ENCODE measurements around the gene NEDD8.

Gene NEDD8

DNA sequence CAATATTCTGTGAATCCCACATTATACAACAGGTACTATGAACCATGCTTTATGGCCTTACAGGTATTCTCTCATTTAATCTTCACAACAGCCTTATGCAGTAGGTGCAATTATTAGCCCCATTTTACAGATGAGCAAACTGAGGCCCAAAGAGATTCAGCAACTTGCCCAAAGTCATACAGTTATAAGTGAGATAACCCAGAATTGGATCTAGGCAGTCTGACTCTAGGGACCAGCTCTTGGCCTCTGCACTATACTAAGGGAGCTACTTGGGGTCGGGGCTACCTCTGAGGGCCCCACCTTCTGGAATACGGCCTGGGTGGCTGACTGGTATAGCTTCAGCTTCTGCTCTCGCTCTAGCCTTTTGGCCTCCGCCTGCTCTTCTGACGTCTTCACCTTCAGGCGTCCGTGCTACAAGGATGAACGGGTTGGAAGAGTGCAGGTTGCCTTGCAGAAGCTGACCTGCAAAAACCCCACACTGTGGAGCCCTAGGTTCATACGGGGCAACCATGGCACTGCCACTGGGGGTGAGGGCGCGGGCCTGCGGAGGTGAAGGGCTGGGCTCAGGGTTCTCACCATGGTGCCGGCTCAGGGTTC lies 38.5 kb upstream of the NEDD8 start:
- no peak for DNase-seq (ENCODE audit: low read depth)
- TF ChIP-seq, protein P1, sequence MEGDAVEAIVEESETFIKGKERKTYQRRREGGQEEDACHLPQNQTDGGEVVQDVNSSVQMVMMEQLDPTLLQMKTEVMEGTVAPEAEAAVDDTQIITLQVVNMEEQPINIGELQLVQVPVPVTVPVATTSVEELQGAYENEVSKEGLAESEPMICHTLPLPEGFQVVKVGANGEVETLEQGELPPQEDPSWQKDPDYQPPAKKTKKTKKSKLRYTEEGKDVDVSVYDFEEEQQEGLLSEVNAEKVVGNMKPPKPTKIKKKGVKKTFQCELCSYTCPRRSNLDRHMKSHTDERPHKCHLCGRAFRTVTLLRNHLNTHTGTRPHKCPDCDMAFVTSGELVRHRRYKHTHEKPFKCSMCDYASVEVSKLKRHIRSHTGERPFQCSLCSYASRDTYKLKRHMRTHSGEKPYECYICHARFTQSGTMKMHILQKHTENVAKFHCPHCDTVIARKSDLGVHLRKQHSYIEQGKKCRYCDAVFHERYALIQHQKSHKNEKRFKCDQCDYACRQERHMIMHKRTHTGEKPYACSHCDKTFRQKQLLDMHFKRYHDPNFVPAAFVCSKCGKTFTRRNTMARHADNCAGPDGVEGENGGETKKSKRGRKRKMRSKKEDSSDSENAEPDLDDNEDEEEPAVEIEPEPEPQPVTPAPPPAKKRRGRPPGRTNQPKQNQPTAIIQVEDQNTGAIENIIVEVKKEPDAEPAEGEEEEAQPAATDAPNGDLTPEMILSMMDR (IDR thresholded peaks at IDR 0.05; ENCODE audit: insufficient read depth, low read depth, low read length, missing control alignments): no peak

DNA sequence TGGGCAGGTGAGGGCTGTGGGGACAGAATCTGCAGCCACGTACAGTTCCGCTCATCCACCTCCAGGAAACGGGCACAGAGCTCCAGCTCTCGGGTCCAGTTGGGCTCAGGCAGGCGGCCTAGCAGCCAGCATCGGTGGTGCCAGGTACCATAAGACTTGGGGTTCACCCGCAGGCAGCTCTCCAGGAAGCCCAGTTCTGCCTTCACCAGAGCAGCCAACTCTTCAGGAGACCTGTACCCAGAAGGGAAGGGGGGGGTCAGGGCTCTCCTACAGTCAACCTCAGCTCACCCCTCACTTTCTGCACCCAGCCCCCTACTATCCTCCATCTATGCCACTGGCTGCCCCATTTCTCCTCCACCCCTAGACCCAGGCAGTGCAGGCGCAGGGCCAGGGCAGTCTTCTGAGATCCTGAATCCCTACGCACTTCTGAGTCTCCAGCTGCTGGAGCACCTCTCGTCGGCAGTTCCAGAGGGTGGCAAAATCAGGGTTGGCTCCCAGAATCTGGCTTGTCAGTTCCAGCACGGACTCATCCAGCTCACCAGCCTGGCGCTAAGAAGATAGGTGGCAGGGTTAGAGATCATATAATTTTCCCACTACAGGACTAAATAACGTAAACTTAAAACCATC lies 37.9 kb upstream of the NEDD8 start:
- no peak for DNase-seq (ENCODE audit: low read depth)
- no peak overlapping the region for H3K4me3 ChIP-seq (ENCODE audit: low read length)
- TF ChIP-seq, protein P1 (IDR thresholded peaks at IDR 0.05; ENCODE audit: insufficient read depth, low read depth, low read length, missing control alignments): no peak

More for the DNA sequence above, 38.5 kb upstream of the NEDD8 start:
- peak overlapping the region; percentile 80 for H3K4me3 ChIP-seq (ENCODE audit: low read length)

DNA sequence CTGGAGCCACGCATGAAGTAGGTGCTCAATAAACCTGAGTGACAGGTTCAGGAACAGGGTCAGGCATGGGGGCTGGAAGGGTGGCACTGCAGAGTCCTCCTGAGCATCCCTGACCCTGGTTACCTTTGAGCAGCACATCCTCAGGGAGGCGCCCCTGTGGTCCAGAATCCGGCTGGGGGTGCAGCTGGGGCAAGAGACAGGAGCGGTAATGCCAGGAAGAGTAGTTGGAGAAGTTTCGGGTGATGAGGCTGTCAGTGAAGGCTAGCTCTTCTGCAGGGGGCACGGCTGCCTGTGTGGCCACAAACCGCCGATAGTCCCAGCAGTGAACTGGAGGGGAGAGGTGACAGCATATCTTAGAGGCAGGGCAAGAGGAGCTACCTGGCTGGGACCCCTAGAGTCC lies 37.2 kb upstream of the NEDD8 start:
- no peak for DNase-seq (ENCODE audit: low read depth)
- no peak overlapping the region for H3K4me3 ChIP-seq (ENCODE audit: low read length)
- TF ChIP-seq, protein P1 (IDR thresholded peaks at IDR 0.05; ENCODE audit: insufficient read depth, low read depth, low read length, missing control alignments): no peak

DNA sequence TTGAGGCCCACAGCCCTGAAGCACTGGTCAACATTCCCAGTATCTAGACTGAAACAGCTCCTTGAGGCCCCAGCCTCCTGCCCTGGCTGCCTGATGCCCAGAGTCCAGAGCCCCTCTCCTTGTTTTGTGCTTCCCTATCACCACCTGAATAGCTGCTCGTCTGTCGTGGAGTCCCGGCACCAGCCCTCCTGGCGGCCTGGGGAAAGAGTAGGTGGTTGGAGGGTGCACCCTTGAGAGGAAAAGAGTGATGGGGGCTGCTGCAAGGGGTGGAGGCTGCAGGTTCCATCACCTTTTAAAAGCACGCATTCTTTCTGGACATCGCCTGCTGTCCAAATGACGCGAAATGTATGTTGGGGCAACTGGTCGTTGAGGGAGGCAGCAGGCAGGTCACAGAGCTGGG lies 36.1 kb upstream of the NEDD8 start:
- TF ChIP-seq, protein P1 (IDR thresholded peaks at IDR 0.05; ENCODE audit: insufficient read depth, low read depth, low read length, missing control alignments): no peak
- no peak for DNase-seq (ENCODE audit: low read depth)
- no peak overlapping the region for H3K4me3 ChIP-seq (ENCODE audit: low read length)

DNA sequence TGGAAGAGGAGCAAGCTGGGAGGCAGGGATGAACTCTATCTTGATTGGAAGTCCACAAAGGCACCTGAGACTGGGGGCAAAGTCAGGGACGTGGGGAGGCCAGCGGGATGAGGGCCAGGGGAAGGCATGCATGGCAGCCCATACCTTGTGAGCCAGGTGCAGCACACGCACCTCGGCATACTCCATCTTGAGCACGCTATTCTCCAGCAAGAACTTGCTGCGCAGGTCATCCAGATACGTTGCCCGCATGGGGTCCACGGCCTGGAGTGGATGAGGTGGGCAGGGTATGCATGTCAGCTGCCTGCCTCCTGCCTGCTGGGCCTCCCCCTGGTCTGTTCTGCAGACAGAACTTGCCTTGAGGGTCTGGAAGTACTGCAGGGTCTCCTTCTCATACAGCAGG lies 35.3 kb upstream of the NEDD8 start:
- no peak overlapping the region for H3K4me3 ChIP-seq (ENCODE audit: low read length)
- TF ChIP-seq, protein P1 (IDR thresholded peaks at IDR 0.05; ENCODE audit: insufficient read depth, low read depth, low read length, missing control alignments): no peak
- no peak for DNase-seq (ENCODE audit: low read depth)

DNA sequence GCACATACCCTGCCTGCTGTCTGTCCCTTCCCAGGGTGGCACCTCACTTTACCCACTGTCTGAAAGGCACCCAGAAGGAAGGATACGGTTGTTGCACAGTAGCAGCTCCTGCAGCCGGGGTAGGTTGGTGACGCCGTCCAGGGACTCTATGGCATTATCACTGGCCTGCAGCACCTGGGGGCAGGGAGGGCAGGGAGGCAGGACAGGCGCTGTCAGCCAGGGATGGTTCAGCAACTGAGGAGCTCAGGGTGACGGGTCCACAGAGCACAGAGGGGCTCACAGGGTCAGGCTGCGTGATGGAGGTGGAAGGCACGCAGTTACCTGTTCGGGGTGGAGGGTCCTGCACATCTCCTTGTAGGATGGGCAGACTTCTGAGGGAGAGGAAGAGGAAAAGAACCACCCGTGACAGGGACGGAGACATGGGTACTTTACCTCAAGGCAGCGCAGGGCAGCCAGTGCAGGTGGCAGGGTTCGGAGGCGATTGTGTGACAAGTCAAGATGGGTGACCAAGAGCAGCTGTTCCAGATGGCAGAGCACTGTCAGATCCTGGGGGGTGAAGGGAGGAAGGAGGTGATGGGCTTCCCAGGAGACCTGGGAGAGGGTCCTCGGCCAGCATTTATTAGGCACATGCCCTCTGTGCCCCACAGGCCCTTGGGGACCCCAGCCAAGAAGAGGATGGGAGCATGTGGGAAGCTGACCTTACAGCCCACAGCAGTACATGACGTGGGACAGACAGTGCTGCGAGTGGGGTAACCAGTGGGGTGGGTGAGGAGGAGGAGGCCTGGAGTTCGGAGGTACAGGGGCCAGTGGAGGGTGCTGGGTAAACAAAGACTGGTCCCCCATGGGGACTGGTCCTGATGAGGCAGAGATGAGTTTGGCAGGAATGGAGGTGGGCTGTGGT lies 34.4 kb upstream of the NEDD8 start:
- no peak for DNase-seq (ENCODE audit: low read depth)
- H3K4me3 ChIP-seq (ENCODE audit: low read length): no peak overlapping the region
- TF ChIP-seq, protein P1 (IDR thresholded peaks at IDR 0.05; ENCODE audit: insufficient read depth, low read depth, low read length, missing control alignments): no peak

Measured in epithelial cell of esophagus (primary cell).